CD8-positive, alpha-beta memory T cell (primary cell): Measurements from ENCODE around the gene PRSS48. TPM values are rescaled to one million over a fixed set of nuclear protein-coding genes. Genes with fewer than 3 reads are reported as not detected.

Experiments
- CTCF ChIA-PET: fragments of 350-600 bp; sonication (Branson Sonifier 250); formaldehyde crosslinking; loops from one replicate; lab custom pipeline; 2021; ENCODE audit warnings: antibody characterized with exemption; lab: Charles Lee
- POLR2A ChIA-PET: fragments of 350-600 bp; sonication (Branson Sonifier 250); formaldehyde crosslinking; loops from one replicate; lab custom pipeline; 2021; ENCODE audit warnings: antibody characterized with exemption; lab: Charles Lee
- DNase-seq, 5 donors: peaks; one replicate each; pipeline versions ENCODE4 v3.0.0 to v3.0.0-alpha.2; 2020 to 2022; ENCODE audit warnings: mixed read lengths in 1 of 5
- H3K27ac ChIP-seq: one replicate; pipeline ENCODE4 v1.7.0; 2013; ENCODE audit warnings: low read depth, mild to moderate bottlenecking, low read length, moderate library complexity
- H3K27me3 ChIP-seq: 2 replicates; pipeline ENCODE4 v1.7.0; 2013; ENCODE audit warnings: low read length, mild to moderate bottlenecking; ENCODE audit not compliant: insufficient read depth, poor library complexity, severe bottlenecking
- H3K36me3 ChIP-seq: 2 replicates; pipeline ENCODE4 v1.7.0; 2013; ENCODE audit warnings: mild to moderate bottlenecking, low read length, moderate library complexity; ENCODE audit not compliant: insufficient read depth
- H3K4me1 ChIP-seq: 2 replicates; pipeline ENCODE4 v1.7.0; 2013; ENCODE audit warnings: mild to moderate bottlenecking, low read length, moderate library complexity; ENCODE audit not compliant: insufficient read depth
- H3K4me3 ChIP-seq: 2 replicates; pipeline ENCODE4 v1.7.0; 2013; ENCODE audit warnings: mild to moderate bottlenecking, low read length
- H3K9me3 ChIP-seq: 2 replicates; pipeline ENCODE4 v1.7.0; 2013; ENCODE audit warnings: mild to moderate bottlenecking, low read length
- H3K27ac Mint-ChIP-seq, 8 donors: one replicate each; pipeline ENCODE4 v1.8.0; 2020 to 2021; ENCODE audit warnings: mixed read lengths in 8 of 8, mild to moderate bottlenecking in 6 of 8, inconsistent platforms in 3 of 8, moderate library complexity in 3 of 8
- H3K27me3 Mint-ChIP-seq, 2 donors: one replicate each; pipeline ENCODE4 v1.8.0; 2020 to 2021; ENCODE audit warnings: mixed read lengths in 2 of 2, mild to moderate bottlenecking in 1 of 2, moderate library complexity in 1 of 2
- H3K36me3 Mint-ChIP-seq, 3 donors: one replicate each; pipeline ENCODE4 v1.8.0; 2020 to 2021; ENCODE audit warnings: mixed read lengths in 3 of 3, inconsistent platforms in 1 of 3, mild to moderate bottlenecking in 1 of 3
- H3K4me1 Mint-ChIP-seq, 3 donors: one replicate each; pipeline ENCODE4 v1.8.0; 2020 to 2021; ENCODE audit warnings: mixed read lengths in 3 of 3, inconsistent platforms in 1 of 3, mild to moderate bottlenecking in 1 of 3
- H3K4me3 Mint-ChIP-seq, 7 donors: one replicate each; pipeline ENCODE4 v1.8.0; 2020 to 2021; ENCODE audit warnings: mixed read lengths in 7 of 7, mild to moderate bottlenecking in 6 of 7, moderate library complexity in 4 of 7, inconsistent platforms in 2 of 7
- H3K9me3 Mint-ChIP-seq, 5 donors: one replicate each; pipeline ENCODE4 v1.8.0; 2020 to 2022; ENCODE audit warnings: mixed read lengths in 5 of 5, mild to moderate bottlenecking in 3 of 5, moderate library complexity in 2 of 5, inconsistent platforms in 1 of 5
- polyA plus RNA-seq: library from polyadenylated mRNA; unstranded; fragments of 300-500 nt; fragmentation: Illumina TruSeq; gene quantifications from one replicate; pipeline ENCODE4 v1.2.3, GENCODE V29; 2021
- total RNA-seq, 2 experiments: library from RNA; stranded (reverse); gene quantifications; one replicate each; pipeline ENCODE4 v1.2.3, GENCODE V29; 2021

PRSS48 gene
- total and polyA plus RNA-seq, 3 experiments from 2014 or later: not detected

DNA sequence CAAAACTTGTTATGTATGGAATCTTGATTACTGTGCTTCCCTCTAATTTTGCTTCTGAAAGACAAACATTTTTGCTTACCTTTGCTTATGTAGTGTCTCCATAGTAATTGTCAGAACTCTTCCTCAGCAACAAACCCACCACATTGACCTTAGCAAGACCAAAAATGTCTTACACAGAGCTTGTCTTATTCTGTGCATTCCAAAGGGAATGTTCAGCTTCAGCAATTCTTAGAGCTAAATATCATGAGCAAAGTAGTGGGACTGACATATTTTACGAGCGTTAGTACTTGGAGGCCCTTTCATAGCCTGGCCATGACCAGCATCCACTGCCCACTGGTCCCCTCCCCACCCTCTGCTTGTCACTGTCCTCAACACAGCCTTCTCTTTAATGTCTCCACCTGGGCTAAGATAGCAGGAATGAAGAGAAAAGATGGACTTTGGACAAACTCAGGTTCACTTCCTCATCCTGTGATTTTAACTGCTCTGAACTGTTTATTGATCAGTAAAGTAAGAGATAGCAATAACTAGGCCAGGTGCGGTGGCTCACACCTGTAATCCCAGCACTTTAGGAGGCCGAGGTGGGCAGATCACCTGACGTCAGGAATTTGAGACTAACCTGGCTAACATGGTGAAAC is 63.9 kb downstream of the PRSS48 start:
- DNase-seq: no peak
- Mint-ChIP-seq H3K36me3 (no peaks in the 10 kb centered on the region), H3K4me1 (no peaks in the 10 kb centered on the region), H3K9me3 (no peaks in the 10 kb centered on the region), H3K27me3 (peaks cover 5 to 15% of the 10 kb centered on the region in 2 donors), H3K4me3 (no peak overlapping the region), H3K27ac (no peak overlapping the region)
- no peaks in the 10 kb centered on the region for H3K9me3 ChIP-seq
- no peak overlapping the region for H3K27ac ChIP-seq
- no peaks in the 10 kb centered on the region for H3K4me1 ChIP-seq
- H3K36me3 ChIP-seq: no peaks in the 10 kb centered on the region
- POLR2A ChIA-PET: no interaction called here
- H3K4me3 ChIP-seq: no peak overlapping the region
- no peaks in the 10 kb centered on the region for H3K27me3 ChIP-seq
- CTCF ChIA-PET: no interaction called here

Other genes starting within 250 kb of the PRSS48 start
- 1,000 to 10,000 TPM; 2,661 to 2,678 TPM for gene RPS3A, start 177.5 kb upstream of the PRSS48 start, total RNA-seq
- 3,574 TPM for gene RPS3A, start 177.5 kb upstream of the PRSS48 start, polyA plus RNA-seq
- gene SH3D19, start 48.4 kb downstream of the PRSS48 start, total RNA-seq: not detected
- gene SH3D19, start 48.4 kb downstream of the PRSS48 start, polyA plus RNA-seq: not detected
- under 1 TPM; 0.09 to 0.15 TPM for gene FHIP1A, start 132.0 kb downstream of the PRSS48 start, total RNA-seq
- gene FHIP1A, start 132.0 kb downstream of the PRSS48 start, polyA plus RNA-seq: not detected